Activated CD4-positive, alpha-beta T cell treated with anti-CD3 and anti-CD28 coated beads, Interleukin-2, amount 10 ng/mL, durations not matched to agents 7 days and 5 days (primary cell): ENCODE measurements around the gene ZNF692. TPM values are rescaled to one million over a fixed set of nuclear protein-coding genes. Genes with fewer than 3 reads are reported as not detected.
"Not testable (repeated sequence)": the region's sequence is repeated elsewhere in the genome, so short reads cannot be mapped to it uniquely, and the experiment has no call there.

ENCODE experiments used
- CTCF ChIA-PET: fragments of 350-600 bp; sonication (Branson Sonifier 250); formaldehyde crosslinking; loops from one replicate; lab custom pipeline; 2021; ENCODE audit warnings: antibody characterized with exemption; lab: Charles Lee
- POLR2A ChIA-PET: fragments of 350-600 bp; sonication (Branson Sonifier 250); formaldehyde crosslinking; loops from one replicate; lab custom pipeline; 2021; ENCODE audit warnings: antibody characterized with exemption; lab: Charles Lee
- DNase-seq: peaks from one replicate; pipeline ENCODE4 v3.0.0-alpha.2; 2020
- H3K27ac Mint-ChIP-seq: one replicate; pipeline ENCODE4 v1.8.0; 2021; ENCODE audit warnings: mild to moderate bottlenecking, moderate library complexity, mixed read lengths
- H3K27me3 Mint-ChIP-seq: one replicate; pipeline ENCODE4 v1.8.0; 2021; ENCODE audit warnings: mixed read lengths
- H3K36me3 Mint-ChIP-seq: one replicate; pipeline ENCODE4 v1.8.0; 2021; ENCODE audit warnings: low read depth, mixed read lengths
- H3K4me1 Mint-ChIP-seq: one replicate; pipeline ENCODE4 v1.8.0; 2021; ENCODE audit warnings: mixed read lengths
- H3K4me3 Mint-ChIP-seq: one replicate; pipeline ENCODE4 v1.8.0; 2021; ENCODE audit warnings: mild to moderate bottlenecking, moderate library complexity, mixed read lengths
- H3K9me3 Mint-ChIP-seq: one replicate; pipeline ENCODE4 v1.8.0; 2021; ENCODE audit warnings: mixed read lengths
- total RNA-seq, 2 experiments: library from RNA; stranded (reverse); gene quantifications; one replicate each; pipeline ENCODE4 v1.2.3, GENCODE V29; 2021

The ZNF692 gene
- total RNA-seq, 2 experiments from 2014 or later, result 55.5 to 57.6 TPM

DNA sequence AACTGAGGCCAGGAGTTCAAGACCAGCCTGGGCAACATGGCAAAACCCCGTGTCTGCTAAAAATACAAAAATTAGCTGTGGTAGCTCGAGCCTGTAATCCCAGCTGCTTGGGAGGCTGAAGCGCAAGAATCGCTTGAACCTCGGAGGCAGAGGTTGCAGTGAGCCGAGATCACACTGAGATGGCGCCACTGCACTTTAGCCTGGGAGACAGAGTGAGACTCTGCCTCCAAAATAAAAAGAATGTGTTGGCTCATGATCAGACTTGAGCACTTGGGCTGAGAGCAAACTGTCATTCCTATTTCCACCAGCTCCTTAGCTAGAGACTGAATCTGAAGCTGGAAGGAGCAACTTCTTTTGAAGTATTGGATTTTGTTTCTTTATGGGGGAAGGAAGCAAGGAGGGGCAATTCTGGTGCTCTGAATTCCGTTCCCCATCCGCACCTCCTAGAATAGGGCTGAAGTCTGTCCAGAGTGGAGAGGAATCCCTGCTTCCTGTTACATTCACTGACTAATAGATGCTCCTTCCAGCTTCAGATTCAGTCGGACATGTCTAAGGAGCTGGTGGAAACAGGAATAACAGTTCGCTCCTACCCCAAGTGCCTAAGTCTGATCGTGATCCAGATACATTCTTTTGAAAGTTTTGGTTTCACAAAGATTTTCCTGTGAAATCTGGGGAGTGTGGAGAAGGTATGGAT lies 17.0 kb downstream of the ZNF692 start:
- no peak overlapping the region for H3K27ac Mint-ChIP-seq
- H3K4me1 Mint-ChIP-seq, result peaks cover 24% of the 10 kb centered on the region
- POLR2A ChIA-PET, result no interaction called here
- CTCF ChIA-PET, result interaction anchor here (1.3 to 1.7 kb wide), 4 partner anchors 14 to 20 kb away, joined by 5 to 12 read pairs (median 6); partner anchors contain the start of genes SH3BP5L and ZNF692
- no peaks in the 10 kb centered on the region for H3K9me3 Mint-ChIP-seq
- peaks cover 12% of the 10 kb centered on the region for H3K36me3 Mint-ChIP-seq
- H3K27me3 Mint-ChIP-seq, result no peaks in the 10 kb centered on the region
- peak; percentile 60 for DNase-seq
- H3K4me3 Mint-ChIP-seq, result no peak overlapping the region

- no peak for DNase-seq
- ChIA-PET CTCF (interaction anchor here (1.3 to 1.7 kb wide), 4 partner anchors 13 to 21 kb away, joined by 5 to 12 read pairs (median 6); partner anchors contain the start of genes SH3BP5L and ZNF692), POLR2A (no interaction called here)
- Mint-ChIP-seq H3K4me3 (peak overlapping the region; percentile 8), H3K27me3 (no peaks in the 10 kb centered on the region), H3K27ac (no peak overlapping the region), H3K4me1 (peaks cover 24% of the 10 kb centered on the region), H3K9me3 (no peaks in the 10 kb centered on the region), H3K36me3 (peaks cover 7% of the 10 kb centered on the region)
Measured at GRCh38 chr1:248840946-248841345, 17.9 kb downstream of the ZNF692 start.

DNA sequence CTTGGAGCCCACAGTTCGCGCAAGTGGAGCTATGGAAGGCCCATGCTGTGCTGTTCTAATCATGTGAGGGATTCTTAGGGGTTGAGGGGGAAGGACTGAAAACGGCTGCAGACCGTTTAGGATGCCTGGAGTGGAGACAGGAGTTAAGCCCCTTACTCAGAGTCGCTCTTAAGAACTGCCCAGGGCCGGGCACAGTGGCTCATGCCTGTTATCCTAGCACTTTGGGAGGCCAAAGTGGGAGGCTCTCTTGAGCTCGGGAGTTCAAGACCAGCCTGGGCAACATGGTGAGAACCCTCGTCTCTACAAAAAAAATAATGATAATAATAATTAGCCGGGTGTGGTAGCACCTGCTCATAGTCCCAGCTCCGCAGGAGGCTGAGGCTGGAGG lies 19.7 kb downstream of the ZNF692 start:
- ChIA-PET POLR2A (interaction anchor here (0.6 to 1.8 kb wide), 2 partner anchors 14 to 85 kb away, joined by 3 to 6 read pairs; partner anchors contain the start of gene SH3BP5L), CTCF (interaction anchor here (1.3 to 4.9 kb wide), 4 partner anchors 13 to 87 kb away, joined by 4 to 41 read pairs (median 10); partner anchors contain the start of genes SH3BP5L and ZNF692)
- H3K27me3 Mint-ChIP-seq, result no peaks in the 10 kb centered on the region
- H3K4me3 Mint-ChIP-seq, result no peak overlapping the region
- no peak for DNase-seq
- H3K36me3 Mint-ChIP-seq, result no peaks in the 10 kb centered on the region
- H3K27ac Mint-ChIP-seq, result peak overlapping the region; percentile 97
- H3K4me1 Mint-ChIP-seq, result peaks cover 24% of the 10 kb centered on the region
- no peaks in the 10 kb centered on the region for H3K9me3 Mint-ChIP-seq

GRCh38 chr1:248838357-248839167 lies 20.3 kb downstream of the ZNF692 start:
- Mint-ChIP-seq H3K9me3 (no peaks in the 10 kb centered on the region), H3K27me3 (no peaks in the 10 kb centered on the region), H3K4me1 (peaks cover 24% of the 10 kb centered on the region), H3K36me3 (no peaks in the 10 kb centered on the region), H3K27ac (peak overlapping the region; percentile 97), H3K4me3 (no peak overlapping the region)
- DNase-seq, result peak; percentile 89
- ChIA-PET CTCF (interaction anchor here (1.3 to 4.9 kb wide), 6 partner anchors 10 to 87 kb away, joined by 4 to 41 read pairs (median 10); partner anchors contain the start of genes SH3BP5L and ZNF692), POLR2A (interaction anchor here (0.6 to 1.8 kb wide), 4 partner anchors 11 to 86 kb away, joined by 3 to 6 read pairs (median 4); partner anchors contain the start of genes SH3BP5L and ZNF692)

DNA sequence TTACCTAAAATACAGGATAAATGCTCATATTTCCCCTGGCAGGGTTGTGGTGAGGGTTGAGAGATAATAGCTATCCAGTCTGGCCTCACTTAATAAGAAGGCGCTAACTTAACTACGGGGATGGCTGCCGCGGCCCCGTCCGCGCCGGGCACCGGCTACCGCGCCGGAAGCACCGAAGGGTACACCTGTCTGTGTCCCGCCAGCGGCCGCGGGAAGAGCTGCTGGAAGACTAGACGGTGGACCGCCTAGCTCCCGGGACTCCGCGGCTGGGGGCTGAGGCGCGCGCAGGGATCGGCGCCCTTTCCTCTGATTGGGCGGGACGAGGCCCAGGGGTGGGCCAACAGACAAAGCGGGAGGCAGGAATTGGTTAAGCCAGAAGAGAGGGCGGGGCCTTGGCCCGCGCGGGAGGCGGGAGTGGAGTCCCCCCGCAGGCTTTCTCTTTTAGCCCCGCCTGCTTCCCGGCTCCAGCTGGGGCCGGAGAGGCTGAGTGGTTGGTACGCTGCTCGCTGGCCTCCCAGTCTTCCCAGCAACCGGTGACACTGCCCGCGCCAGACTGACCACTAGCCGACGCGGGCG lies 21.0 kb downstream of the ZNF692 start, which contains the start of gene ZNF672:
Gene ZNF672, plus strand, starts transcription at position 444 of the 576 bp plus-strand sequence. CDS start 9,051 bp downstream, outside the sequence.
- H3K4me3 Mint-ChIP-seq, result no peak within 1 kb of the TSS
- no peaks in the 10 kb centered on the region for H3K36me3 Mint-ChIP-seq
- peak; percentile 96 for DNase-seq
- H3K9me3 Mint-ChIP-seq, result no peaks in the 10 kb centered on the region
- CTCF ChIA-PET, result interaction anchor here (0.6 to 4.9 kb wide), 6 partner anchors 9 to 71 kb away, joined by 3 to 41 read pairs (median 8); partner anchors contain the start of genes SH3BP5L and ZNF692
- peaks cover 2% of the 10 kb centered on the region for H3K27me3 Mint-ChIP-seq
- POLR2A ChIA-PET, result interaction anchor here (0.8 to 1.8 kb wide), 3 partner anchors 10 to 21 kb away, joined by 4 to 6 read pairs (median 5); partner anchors contain the start of genes SH3BP5L and ZNF692
- peak within 1 kb of the TSS; percentile 97 for H3K27ac Mint-ChIP-seq
- H3K4me1 Mint-ChIP-seq, result peaks cover 24% of the 10 kb centered on the region

GRCh38 chr1:248837045-248837780 lies 21.7 kb downstream of the ZNF692 start:
- Mint-ChIP-seq H3K4me1 (peaks cover 24% of the 10 kb centered on the region), H3K4me3 (no peak overlapping the region), H3K36me3 (no peaks in the 10 kb centered on the region), H3K9me3 (no peaks in the 10 kb centered on the region), H3K27me3 (peaks cover 2% of the 10 kb centered on the region), H3K27ac (peak overlapping the region; percentile 97)
- ChIA-PET POLR2A (interaction anchor here (0.8 to 1.8 kb wide), 3 partner anchors 10 to 22 kb away, joined by 4 to 6 read pairs (median 5); partner anchors contain the start of genes SH3BP5L and ZNF692), CTCF (interaction anchor here (0.6 to 4.9 kb wide), 7 partner anchors 8 to 87 kb away, joined by 3 to 41 read pairs (median 8); partner anchors contain the start of genes SH3BP5L and ZNF692)
- DNase-seq, result no peak

DNA sequence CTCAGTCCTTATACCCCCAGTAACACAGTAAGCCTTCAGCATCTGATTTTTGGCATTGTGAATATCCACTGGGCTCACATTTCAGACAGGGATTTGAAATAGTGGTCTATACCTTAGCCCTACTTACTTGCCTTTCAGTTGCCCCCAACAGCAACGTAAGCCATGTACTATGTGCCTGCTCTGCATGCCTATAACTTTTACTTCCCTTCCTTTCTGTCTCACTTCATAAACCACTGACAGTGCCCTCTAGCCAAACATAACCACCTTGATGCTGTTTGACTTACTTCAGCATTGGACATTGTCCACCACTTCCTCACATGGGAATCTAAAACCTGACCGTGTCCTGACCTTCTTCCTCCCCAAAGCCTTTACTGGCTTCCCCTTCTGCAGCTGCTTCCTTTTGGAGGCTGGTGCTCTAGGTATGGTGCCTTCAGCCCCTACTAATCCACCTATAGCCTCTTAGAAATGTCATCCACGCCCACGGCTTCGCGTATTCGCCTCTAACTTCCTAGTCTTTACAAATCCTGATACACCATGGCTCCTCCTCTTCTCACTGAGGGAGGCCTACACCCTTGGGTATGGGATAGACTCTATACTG lies 24.4 kb downstream of the ZNF692 start:
- Mint-ChIP-seq H3K27ac (no peak overlapping the region), H3K4me3 (no peak overlapping the region), H3K4me1 (peaks cover 5% of the 10 kb centered on the region), H3K36me3 (no peaks in the 10 kb centered on the region), H3K27me3 (peaks cover 8% of the 10 kb centered on the region), H3K9me3 (no peaks in the 10 kb centered on the region)
- ChIA-PET CTCF (interaction anchor here (1.1 to 1.9 kb wide), 3 partner anchors 8 to 40 kb away, joined by 3 to 6 read pairs (median 5); partner anchors contain the start of genes SH3BP5L and ZNF692), POLR2A (no interaction called here)
- DNase-seq, result no peak

GRCh38 chr1:248831842-248832241 lies 27.0 kb downstream of the ZNF692 start:
- Mint-ChIP-seq H3K27me3 (peaks cover 8% of the 10 kb centered on the region), H3K4me1 (peaks cover 8% of the 10 kb centered on the region)
- CTCF ChIA-PET, result interaction anchor here (0.8 to 1.5 kb wide), 3 partner anchors 13 to 42 kb away, joined by 3 read pairs; no protein-coding TSS in a partner anchor

DNA sequence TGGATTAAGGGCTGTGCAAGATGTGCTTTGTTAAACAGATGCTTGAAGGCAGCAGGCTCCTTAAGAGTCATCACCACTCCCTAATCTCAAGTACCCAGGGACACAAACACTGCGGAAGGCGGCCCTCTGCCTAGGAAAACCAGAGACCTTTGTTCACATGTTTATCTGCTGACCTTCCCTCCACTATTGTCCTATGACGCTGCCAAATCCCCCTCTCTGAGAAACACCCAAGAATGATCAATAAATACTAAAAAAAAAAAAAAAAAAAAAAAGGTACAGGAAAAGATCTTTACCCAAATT lies 28.2 kb downstream of the ZNF692 start:
- H3K4me3 Mint-ChIP-seq, H3K27me3 Mint-ChIP-seq, H3K36me3 Mint-ChIP-seq, H3K9me3 Mint-ChIP-seq, DNase-seq, POLR2A ChIA-PET, H3K27ac Mint-ChIP-seq: not testable (repeated sequence)
- H3K4me1 Mint-ChIP-seq, result peaks cover 11% of the 10 kb centered on the region
- CTCF ChIA-PET, result interaction anchor here (0.6 to 1.5 kb wide), 2 partner anchors 9 to 25 kb away, joined by 3 read pairs; no protein-coding TSS in a partner anchor

More at GRCh38 chr1:248831842-248832241, 27.0 kb downstream of the ZNF692 start:
- no peaks in the 10 kb centered on the region for H3K36me3 Mint-ChIP-seq
- POLR2A ChIA-PET, result interaction anchor here (0.7 kb wide), 1 partner anchor 28 kb away, joined by 3 read pairs; no protein-coding TSS in a partner anchor
- no peak for DNase-seq
- no peaks in the 10 kb centered on the region for H3K9me3 Mint-ChIP-seq
- no peak overlapping the region for H3K4me3 Mint-ChIP-seq
- no peak overlapping the region for H3K27ac Mint-ChIP-seq

DNA sequence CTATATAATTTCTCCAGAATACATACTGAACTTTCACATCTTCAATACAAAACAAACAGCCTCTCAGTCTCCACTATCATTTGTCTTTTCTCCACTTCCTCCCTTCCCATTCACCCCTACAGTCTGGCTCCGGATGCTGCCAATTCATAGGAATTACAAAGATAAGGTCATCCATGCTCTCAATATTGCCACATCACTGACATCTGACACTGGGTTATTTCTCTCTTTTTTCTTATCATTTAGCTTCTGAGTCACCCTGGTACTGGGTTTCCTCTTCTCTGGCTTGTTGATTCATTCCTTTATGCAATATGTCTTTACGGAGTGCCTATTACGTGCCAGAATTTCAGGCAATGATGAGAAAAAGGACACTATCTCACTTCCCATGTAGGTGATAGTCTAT lies 30.0 kb downstream of the ZNF692 start:
- ChIA-PET POLR2A (no interaction called here), CTCF (interaction anchor here (1.5 to 1.8 kb wide), 3 partner anchors 9 to 21 kb away, joined by 3 to 8 read pairs (median 5); partner anchors contain the start of gene ZNF672)
- H3K27ac Mint-ChIP-seq, result no peak overlapping the region
- peaks cover 24% of the 10 kb centered on the region for H3K4me1 Mint-ChIP-seq
- DNase-seq, result no peak
- no peak overlapping the region for H3K4me3 Mint-ChIP-seq
- peaks cover 10% of the 10 kb centered on the region for H3K36me3 Mint-ChIP-seq
- H3K9me3 Mint-ChIP-seq, result no peaks in the 10 kb centered on the region
- H3K27me3 Mint-ChIP-seq, result peaks cover 8% of the 10 kb centered on the region
